Type B pancreatic cell (in vitro differentiated cells): ENCODE data around the gene CERS6. TPM values are rescaled to one million over a fixed set of nuclear protein-coding genes. Genes with fewer than 3 reads are reported as not detected.
A peak's percentile ranks its signal among the peaks of the same experiment; 100 is the strongest.

Experiments
- DNase-seq: peaks from one replicate; pipeline ENCODE4 v3.0.0; 2021; ENCODE audit warnings: mixed read lengths; ENCODE audit not compliant: unreplicated experiment; ENCODE audit errors: extremely low spot score
- H3K27ac Mint-ChIP-seq: 2 replicates; pipeline ENCODE4 v1.8.0; 2021; ENCODE audit warnings: mild to moderate bottlenecking, mixed read lengths
- H3K27me3 Mint-ChIP-seq: 2 replicates; pipeline ENCODE4 v1.8.0; 2021; ENCODE audit warnings: mixed read lengths
- H3K36me3 Mint-ChIP-seq: 2 replicates; pipeline ENCODE4 v1.8.0; 2021; ENCODE audit warnings: mixed read lengths
- H3K4me1 Mint-ChIP-seq: one replicate; pipeline ENCODE4 v1.8.0; 2021; ENCODE audit warnings: mixed read lengths; ENCODE audit not compliant: unreplicated experiment
- H3K4me3 Mint-ChIP-seq: 2 replicates; pipeline ENCODE4 v1.8.0; 2021; ENCODE audit warnings: mild to moderate bottlenecking, mixed read lengths
- H3K9me3 Mint-ChIP-seq: 2 replicates; pipeline ENCODE4 v1.8.0; 2021; ENCODE audit warnings: mixed read lengths
- total RNA-seq: library from RNA; stranded (reverse); gene quantifications from 2 replicates; pipeline ENCODE4 v1.2.1, GENCODE V29; 2021; ENCODE audit warnings: low replicate concordance
- TF ChIP-seq, protein P1 (sequence below): fragments of 200-600 bp; sonication (generic); conservative IDR thresholded peaks from 2 replicates; pipeline ENCODE4 v1.5.0; 2021; ENCODE audit warnings: antibody characterized with exemption, mild to moderate bottlenecking

The CERS6 gene
- total RNA-seq, 1 donor from 2014 or later: 43.0 TPM

GRCh38 chr2:168430431-168430830, 25.6 kb upstream of the CERS6 start:
- H3K4me3 Mint-ChIP-seq: no peak overlapping the region
- no peak for DNase-seq
- peaks cover 3% of the 10 kb centered on the region for H3K36me3 Mint-ChIP-seq

GRCh38 chr2:168431301-168432024, 24.6 kb upstream of the CERS6 start:
- peaks cover 18% of the 10 kb centered on the region for H3K4me1 Mint-ChIP-seq

More at GRCh38 chr2:168430431-168430830, 25.6 kb upstream of the CERS6 start:
- Mint-ChIP-seq H3K4me1 (peaks cover 18% of the 10 kb centered on the region), H3K9me3 (peaks cover 5% of the 10 kb centered on the region), H3K27ac (no peak overlapping the region), H3K27me3 (peaks cover 18% of the 10 kb centered on the region)
- TF ChIP-seq, protein P1, sequence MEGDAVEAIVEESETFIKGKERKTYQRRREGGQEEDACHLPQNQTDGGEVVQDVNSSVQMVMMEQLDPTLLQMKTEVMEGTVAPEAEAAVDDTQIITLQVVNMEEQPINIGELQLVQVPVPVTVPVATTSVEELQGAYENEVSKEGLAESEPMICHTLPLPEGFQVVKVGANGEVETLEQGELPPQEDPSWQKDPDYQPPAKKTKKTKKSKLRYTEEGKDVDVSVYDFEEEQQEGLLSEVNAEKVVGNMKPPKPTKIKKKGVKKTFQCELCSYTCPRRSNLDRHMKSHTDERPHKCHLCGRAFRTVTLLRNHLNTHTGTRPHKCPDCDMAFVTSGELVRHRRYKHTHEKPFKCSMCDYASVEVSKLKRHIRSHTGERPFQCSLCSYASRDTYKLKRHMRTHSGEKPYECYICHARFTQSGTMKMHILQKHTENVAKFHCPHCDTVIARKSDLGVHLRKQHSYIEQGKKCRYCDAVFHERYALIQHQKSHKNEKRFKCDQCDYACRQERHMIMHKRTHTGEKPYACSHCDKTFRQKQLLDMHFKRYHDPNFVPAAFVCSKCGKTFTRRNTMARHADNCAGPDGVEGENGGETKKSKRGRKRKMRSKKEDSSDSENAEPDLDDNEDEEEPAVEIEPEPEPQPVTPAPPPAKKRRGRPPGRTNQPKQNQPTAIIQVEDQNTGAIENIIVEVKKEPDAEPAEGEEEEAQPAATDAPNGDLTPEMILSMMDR: no peak

GRCh38 chr2:168432100-168432499, 24.0 kb upstream of the CERS6 start:
- H3K27ac Mint-ChIP-seq: no peak overlapping the region
- H3K9me3 Mint-ChIP-seq: peaks cover 5% of the 10 kb centered on the region
- peaks cover 18% of the 10 kb centered on the region for H3K4me1 Mint-ChIP-seq
- H3K4me3 Mint-ChIP-seq: no peak overlapping the region
- H3K36me3 Mint-ChIP-seq: peaks cover 3% of the 10 kb centered on the region
- TF ChIP-seq, protein P1: no peak
- no peak for DNase-seq
- H3K27me3 Mint-ChIP-seq: peaks cover 18% of the 10 kb centered on the region

More at GRCh38 chr2:168431301-168432024, 24.6 kb upstream of the CERS6 start:
- TF ChIP-seq, protein P1: no peak
- Mint-ChIP-seq H3K27ac (no peak overlapping the region), H3K4me3 (no peak overlapping the region), H3K36me3 (peaks cover 3% of the 10 kb centered on the region), H3K27me3 (peaks cover 15% of the 10 kb centered on the region), H3K9me3 (peaks cover 5% of the 10 kb centered on the region)
- no peak for DNase-seq

DNA sequence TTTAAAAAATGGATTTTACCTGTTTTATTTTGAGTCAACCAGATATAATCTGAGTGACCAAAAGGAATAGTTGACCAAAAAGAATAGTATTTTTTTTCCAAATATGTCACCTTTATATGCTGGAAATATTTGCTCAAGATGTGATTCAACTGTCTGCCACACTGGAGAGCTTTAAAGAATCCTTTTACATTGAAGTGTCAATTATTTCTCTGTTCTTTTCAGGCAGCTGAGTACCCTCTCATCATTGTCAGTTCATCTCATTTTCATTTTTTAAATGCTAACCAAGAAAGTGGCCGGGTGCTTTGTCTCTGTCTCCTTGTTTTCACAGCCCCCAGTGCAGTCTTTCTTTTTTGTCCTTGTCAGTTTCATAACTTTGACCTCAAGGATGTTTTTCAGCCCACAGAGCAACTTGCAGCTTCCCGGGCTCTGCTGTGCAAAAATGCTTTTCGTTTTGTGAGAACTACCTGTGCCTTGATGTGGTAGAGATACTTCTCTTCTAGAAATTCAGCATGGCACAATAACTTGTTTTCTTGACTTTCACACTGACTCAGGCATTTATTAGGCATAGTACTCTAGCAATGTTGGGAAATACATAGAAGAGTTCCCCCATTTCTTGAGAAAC, 23.4 kb upstream of the CERS6 start:
- Mint-ChIP-seq H3K4me3 (peak overlapping the region; percentile 3), H3K9me3 (peaks cover 5% of the 10 kb centered on the region), H3K27me3 (peaks cover 18% of the 10 kb centered on the region), H3K4me1 (peaks cover 14% of the 10 kb centered on the region), H3K27ac (no peak overlapping the region), H3K36me3 (peaks cover 3% of the 10 kb centered on the region)
- no peak for DNase-seq
- TF ChIP-seq, protein P1: no peak

- peaks cover 19% of the 10 kb centered on the region for H3K27me3 Mint-ChIP-seq
- no peak for DNase-seq
- peaks cover 5% of the 10 kb centered on the region for H3K9me3 Mint-ChIP-seq
- H3K4me1 Mint-ChIP-seq: peaks cover 14% of the 10 kb centered on the region
- H3K36me3 Mint-ChIP-seq: peaks cover 3% of the 10 kb centered on the region
- no peak overlapping the region for H3K4me3 Mint-ChIP-seq
- no peak overlapping the region for H3K27ac Mint-ChIP-seq
- TF ChIP-seq, protein P1: no peak
Measured at GRCh38 chr2:168433527-168433926, 22.5 kb upstream of the CERS6 start.
